Measurements from ENCODE around the gene STK39.
A peak's percentile ranks its signal among the peaks of the same experiment; 100 is the strongest.
"Not testable (repeated sequence)": the region's sequence is repeated elsewhere in the genome, so short reads cannot be mapped to it uniquely, and the experiment has no call there.

Gene STK39

DNA sequence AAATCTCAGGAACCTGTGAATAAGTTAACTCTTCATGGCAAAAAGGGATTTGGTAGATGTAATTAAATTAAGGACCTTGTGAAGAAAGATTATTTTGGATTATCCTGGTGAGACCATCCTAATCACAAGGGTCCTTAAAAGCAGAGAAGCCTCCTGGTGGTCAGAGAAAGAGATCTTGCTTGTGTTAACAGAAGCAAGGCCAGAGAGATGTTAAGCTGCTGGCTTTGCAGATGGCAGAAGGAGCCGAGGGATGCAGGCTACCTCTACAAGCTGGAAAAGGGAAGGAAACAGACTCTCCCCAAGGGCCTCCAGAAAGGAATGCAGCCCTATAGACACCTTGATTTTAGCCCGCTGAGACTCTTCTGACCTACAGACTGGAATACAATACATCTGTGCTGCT lies 197.0 kb downstream of the STK39 start:
- no peaks in the 10 kb centered on the region for H3K9me3 ChIP-seq (ENCODE audit: severe bottlenecking)
- no peaks in the 10 kb centered on the region for H3K27me3 ChIP-seq (ENCODE audit: insufficient read depth, low read depth, severe bottlenecking)
- peak; percentile 76 for DNase-seq
- no peak overlapping the region for H3K4me3 ChIP-seq (ENCODE audit: low read depth, low read length)
- H3K27ac ChIP-seq = peak overlapping the region; percentile 48
- TF ChIP-seq, protein P1, sequence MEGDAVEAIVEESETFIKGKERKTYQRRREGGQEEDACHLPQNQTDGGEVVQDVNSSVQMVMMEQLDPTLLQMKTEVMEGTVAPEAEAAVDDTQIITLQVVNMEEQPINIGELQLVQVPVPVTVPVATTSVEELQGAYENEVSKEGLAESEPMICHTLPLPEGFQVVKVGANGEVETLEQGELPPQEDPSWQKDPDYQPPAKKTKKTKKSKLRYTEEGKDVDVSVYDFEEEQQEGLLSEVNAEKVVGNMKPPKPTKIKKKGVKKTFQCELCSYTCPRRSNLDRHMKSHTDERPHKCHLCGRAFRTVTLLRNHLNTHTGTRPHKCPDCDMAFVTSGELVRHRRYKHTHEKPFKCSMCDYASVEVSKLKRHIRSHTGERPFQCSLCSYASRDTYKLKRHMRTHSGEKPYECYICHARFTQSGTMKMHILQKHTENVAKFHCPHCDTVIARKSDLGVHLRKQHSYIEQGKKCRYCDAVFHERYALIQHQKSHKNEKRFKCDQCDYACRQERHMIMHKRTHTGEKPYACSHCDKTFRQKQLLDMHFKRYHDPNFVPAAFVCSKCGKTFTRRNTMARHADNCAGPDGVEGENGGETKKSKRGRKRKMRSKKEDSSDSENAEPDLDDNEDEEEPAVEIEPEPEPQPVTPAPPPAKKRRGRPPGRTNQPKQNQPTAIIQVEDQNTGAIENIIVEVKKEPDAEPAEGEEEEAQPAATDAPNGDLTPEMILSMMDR (IDR thresholded peaks at IDR 0.05; ENCODE audit: low read depth, low read length) = peak; percentile 56
- no peaks in the 10 kb centered on the region for H3K36me3 ChIP-seq

DNA sequence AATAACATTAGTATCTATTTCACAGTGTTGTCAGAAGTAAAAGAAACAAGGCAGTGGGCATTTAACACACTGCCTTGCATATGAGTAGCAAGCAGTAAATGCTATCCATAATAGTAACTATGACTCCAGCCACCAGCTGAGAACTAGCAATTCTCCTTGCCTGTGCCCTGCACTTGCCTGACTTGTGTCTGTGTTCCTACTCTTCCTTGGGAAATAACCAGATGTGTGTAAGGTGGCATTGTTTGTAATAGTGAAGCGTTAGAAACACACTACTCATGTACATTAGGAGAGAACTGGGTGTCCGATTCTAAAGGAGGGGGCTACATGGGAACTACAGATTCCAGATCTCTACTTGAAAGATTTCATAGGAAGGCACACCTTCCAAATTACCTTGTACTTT lies 197.8 kb downstream of the STK39 start:
- no peaks in the 10 kb centered on the region for H3K36me3 ChIP-seq
- H3K27me3 ChIP-seq (ENCODE audit: insufficient read depth, low read depth, severe bottlenecking) = no peaks in the 10 kb centered on the region
- TF ChIP-seq, protein P1 (IDR thresholded peaks at IDR 0.05; ENCODE audit: low read depth, low read length) = no peak
- no peak for DNase-seq
- H3K9me3 ChIP-seq (ENCODE audit: severe bottlenecking) = no peaks in the 10 kb centered on the region
- no peak overlapping the region for H3K4me3 ChIP-seq (ENCODE audit: low read depth, low read length)
- peak overlapping the region; percentile 45; the same call in 1 of the 2 replicates for H3K27ac ChIP-seq

DNA sequence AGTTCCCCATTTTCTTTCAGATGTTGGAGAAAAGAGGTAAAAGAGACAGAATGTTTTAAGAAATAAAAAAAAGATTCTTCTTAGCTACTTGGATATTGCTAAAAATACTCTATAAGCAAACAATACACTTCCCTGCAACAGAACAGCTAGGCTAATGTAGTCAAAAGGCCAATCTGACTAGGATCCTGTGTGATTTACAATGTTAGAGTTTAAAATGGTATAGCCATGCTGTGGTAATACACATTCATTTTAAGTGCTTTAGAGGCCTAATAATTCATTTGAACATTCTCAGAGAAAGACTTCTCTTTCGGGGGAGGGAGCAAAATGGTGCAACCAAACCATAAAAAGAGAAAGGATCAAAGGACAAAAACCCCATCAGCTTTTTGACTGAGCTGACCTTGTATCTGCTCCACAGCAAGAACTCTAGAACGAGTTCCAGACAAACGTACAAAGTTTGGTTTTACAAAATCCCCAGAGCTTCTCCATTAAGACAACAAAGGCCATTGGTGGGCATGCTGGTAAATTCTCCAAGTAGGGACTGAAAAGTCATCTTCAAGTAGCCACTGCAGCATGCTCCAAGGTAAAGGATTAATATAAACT lies 200.2 kb downstream of the STK39 start:
- no peak for DNase-seq
- H3K4me3 ChIP-seq (ENCODE audit: low read depth, low read length) = no peak overlapping the region
- TF ChIP-seq, protein P1 (IDR thresholded peaks at IDR 0.05; ENCODE audit: low read depth, low read length) = no peak
- no peaks in the 10 kb centered on the region for H3K27me3 ChIP-seq (ENCODE audit: insufficient read depth, low read depth, severe bottlenecking)
- H3K9me3 ChIP-seq (ENCODE audit: severe bottlenecking) = no peaks in the 10 kb centered on the region
- H3K36me3 ChIP-seq = no peaks in the 10 kb centered on the region
- peak overlapping the region; percentile 38 for H3K27ac ChIP-seq

DNA sequence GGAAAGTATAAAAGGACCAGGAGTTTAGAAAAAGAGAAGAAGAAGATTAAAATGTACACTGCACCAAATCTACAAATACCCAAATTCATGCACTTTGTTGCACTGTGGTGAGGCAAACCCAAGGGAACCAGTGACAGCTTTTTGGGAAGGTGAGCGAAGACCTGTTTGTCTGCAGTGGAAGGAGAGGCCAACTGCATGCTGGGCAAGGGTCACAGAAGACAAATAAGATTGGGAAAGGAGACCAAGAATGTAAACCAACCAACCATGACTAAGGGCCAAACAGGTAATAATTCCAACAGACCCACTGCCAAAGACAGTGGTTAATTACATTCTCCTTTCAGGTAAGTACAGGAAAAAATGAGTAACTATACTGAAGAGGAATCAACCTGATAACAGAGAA lies 202.8 kb downstream of the STK39 start:
- TF ChIP-seq, protein P1 (IDR thresholded peaks at IDR 0.05; ENCODE audit: low read depth, low read length) = no peak

DNA sequence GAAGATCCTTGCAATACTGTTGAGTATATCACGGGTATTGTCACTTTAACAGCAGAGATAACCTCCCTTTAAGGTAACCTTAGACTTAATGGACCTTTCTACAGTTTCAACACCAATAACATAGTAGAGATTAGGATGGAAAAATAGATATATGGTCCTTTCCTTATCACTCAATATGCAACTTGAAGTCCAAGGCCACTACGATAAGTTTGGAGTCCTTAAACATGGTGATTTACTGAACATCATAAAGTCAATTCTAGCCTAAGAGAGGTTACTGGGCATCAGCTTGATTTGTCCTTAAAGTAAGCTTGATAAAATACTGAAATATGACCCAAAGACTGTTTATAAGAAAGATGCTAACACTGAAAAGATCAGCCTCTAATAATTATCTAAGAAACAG lies 203.2 kb downstream of the STK39 start:
- TF ChIP-seq, protein P1 (IDR thresholded peaks at IDR 0.05; ENCODE audit: low read depth, low read length) = no peak
- Histone ChIP-seq H3K36me3 (0 out of 2 replicates have a peak, but pooled peaks cover 3% of the 10 kb centered on the region), H3K4me3 (ENCODE audit: low read depth, low read length) (no peak overlapping the region), H3K27me3 (ENCODE audit: insufficient read depth, low read depth, severe bottlenecking) (no peaks in the 10 kb centered on the region), H3K27ac (no peak overlapping the region), H3K9me3 (ENCODE audit: severe bottlenecking) (no peaks in the 10 kb centered on the region)
- no peak for DNase-seq

More for the DNA sequence above, 202.8 kb downstream of the STK39 start:
- H3K27ac ChIP-seq = no peak overlapping the region
- no peaks in the 10 kb centered on the region for H3K9me3 ChIP-seq (ENCODE audit: severe bottlenecking)
- H3K27me3 ChIP-seq (ENCODE audit: insufficient read depth, low read depth, severe bottlenecking) = no peaks in the 10 kb centered on the region
- H3K4me3 ChIP-seq (ENCODE audit: low read depth, low read length) = no peak overlapping the region
- no peak for DNase-seq
- 0 out of 2 replicates have a peak, but pooled peaks cover 3% of the 10 kb centered on the region for H3K36me3 ChIP-seq

DNA sequence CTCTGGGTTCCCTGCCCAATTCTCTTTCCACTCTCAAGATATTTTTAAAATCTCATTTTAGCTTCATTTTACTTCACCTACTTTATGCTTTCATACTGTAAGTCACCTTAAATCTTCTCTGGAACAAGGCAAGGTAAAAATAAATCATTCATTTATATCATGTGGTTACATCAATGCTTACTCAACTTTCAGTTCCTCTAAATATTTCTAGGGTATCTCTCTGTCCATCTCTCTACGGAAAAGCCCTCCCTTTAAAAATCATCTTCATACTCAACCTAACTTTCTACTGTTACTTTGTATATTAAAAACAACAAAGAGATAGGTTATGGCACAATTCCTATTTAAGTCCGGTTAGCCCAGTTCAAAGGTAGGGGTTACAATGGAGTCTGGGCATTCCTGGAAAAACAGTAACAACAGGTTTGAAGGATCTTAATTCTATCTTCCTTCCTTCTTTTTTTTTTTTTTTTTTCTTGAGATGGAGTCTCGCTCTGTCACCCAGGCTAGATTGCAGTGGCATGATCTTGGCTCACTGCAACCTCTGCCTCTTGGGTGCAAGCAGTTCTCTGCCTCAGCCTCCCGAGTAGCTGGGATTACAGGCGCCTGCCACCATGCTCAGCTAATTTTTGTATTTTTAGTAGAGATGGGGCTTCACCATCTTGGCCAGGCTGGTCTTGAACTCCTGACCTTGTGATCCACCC lies 205.1 kb downstream of the STK39 start:
- not testable (repeated sequence) for DNase-seq; H3K4me3 ChIP-seq (ENCODE audit: low read depth, low read length); H3K36me3 ChIP-seq; H3K27me3 ChIP-seq (ENCODE audit: insufficient read depth, low read depth, severe bottlenecking); H3K9me3 ChIP-seq (ENCODE audit: severe bottlenecking); H3K27ac ChIP-seq

Measured in WERI-Rb-1 (cell line).